ENCODE results near the gene IL1RAPL2.

IL1RAPL2 gene

DNA sequence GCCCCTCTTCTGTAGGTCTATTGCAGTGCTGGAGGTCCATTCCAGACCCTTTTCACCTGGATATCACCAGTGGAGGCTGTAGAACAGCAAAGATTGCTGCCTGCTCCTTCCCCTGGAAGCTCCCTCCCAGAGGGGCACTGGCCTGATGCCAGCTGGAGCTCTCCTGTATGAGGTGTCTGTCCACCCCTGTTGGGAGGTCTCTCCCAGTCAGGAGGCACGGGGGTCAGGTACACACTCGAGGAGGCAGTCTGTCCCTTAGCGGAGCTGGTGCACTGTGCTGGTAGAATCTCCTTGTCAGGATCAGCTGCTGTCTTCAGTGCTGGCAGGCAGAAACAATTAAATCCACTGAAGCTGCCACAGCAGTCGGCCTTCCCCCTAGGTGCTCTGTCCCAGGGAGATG lies 276.6 kb downstream of the IL1RAPL2 start:
- no peak for DNase-seq (ENCODE audit: insufficient read length, low spot score)
- FAIRE-seq = no peak
- TF ChIP-seq, protein P1, sequence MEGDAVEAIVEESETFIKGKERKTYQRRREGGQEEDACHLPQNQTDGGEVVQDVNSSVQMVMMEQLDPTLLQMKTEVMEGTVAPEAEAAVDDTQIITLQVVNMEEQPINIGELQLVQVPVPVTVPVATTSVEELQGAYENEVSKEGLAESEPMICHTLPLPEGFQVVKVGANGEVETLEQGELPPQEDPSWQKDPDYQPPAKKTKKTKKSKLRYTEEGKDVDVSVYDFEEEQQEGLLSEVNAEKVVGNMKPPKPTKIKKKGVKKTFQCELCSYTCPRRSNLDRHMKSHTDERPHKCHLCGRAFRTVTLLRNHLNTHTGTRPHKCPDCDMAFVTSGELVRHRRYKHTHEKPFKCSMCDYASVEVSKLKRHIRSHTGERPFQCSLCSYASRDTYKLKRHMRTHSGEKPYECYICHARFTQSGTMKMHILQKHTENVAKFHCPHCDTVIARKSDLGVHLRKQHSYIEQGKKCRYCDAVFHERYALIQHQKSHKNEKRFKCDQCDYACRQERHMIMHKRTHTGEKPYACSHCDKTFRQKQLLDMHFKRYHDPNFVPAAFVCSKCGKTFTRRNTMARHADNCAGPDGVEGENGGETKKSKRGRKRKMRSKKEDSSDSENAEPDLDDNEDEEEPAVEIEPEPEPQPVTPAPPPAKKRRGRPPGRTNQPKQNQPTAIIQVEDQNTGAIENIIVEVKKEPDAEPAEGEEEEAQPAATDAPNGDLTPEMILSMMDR (IDR thresholded peaks at IDR 0.05; ENCODE audit: insufficient read depth, missing control alignments) = no peak

DNA sequence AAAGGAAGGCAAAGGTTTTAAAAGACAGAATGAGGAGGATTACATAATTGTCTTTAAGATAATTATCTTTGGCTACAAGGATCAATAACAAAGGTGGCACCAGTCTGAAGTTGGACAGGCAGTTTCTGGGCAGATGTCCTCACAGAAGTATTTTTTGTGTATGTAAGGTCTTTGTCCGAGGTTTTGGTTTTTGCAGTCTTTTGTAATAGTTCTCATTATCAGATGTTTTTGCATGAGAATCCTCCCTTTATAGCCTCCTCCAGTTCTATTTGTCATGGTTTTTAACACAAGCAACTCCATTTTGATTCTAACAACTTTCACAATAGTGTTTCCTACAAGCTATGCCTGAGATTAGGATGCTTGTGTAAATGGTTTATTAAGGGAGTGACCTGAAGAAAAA lies 286.2 kb downstream of the IL1RAPL2 start:
- TF ChIP-seq, protein P1 (IDR thresholded peaks at IDR 0.05; ENCODE audit: insufficient read depth, missing control alignments) = no peak
- no peak for DNase-seq (ENCODE audit: insufficient read length, low spot score)
- FAIRE-seq = no peak

DNA sequence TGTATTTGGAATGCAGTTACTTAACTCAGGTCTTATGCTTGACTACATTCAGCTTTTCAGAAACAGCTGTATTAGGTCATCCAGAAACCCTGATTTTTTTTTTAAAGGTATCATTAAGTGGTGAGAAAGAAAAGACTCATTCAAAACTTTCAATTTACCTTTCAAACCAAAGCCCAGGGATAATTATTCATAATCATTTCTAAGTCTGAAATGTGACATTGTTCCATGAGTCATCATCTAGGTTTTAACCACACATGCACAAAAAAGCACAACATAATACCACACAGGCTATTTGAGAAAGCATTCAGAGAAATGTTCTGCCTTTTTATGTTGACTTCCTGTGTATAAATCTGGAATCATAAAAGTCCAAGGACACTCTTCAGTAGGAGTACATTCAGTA lies 288.2 kb downstream of the IL1RAPL2 start:
- FAIRE-seq = no peak

DNA sequence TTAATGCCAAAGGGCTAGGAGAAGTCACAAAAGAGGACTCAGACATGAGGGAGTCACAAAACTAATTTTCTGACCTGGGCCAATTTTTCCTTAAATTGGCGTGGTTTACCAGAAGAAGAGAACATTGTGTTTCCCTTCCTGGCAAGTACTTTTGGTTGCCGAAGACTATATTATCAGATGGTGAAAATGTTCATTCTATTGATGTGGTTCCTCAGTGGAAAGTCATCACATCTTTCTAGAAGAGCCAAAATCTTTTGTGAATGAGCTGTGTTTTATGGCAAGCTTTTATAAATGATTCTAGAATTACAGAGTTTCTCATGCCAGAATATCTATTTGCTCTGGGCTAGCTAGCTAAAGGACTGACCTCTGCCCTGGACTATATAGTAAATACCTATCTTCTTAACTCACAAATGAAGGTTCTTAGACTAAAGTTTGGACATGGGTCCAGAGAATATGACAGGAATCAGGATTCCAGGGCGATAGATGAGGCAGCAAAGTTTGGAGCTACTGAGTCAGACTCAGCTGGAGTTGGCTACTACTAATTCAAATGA lies 288.9 kb downstream of the IL1RAPL2 start:
- no peak for FAIRE-seq

More for the DNA sequence above, 288.2 kb downstream of the IL1RAPL2 start:
- DNase-seq (ENCODE audit: insufficient read length, low spot score) = no peak
- TF ChIP-seq, protein P1 (IDR thresholded peaks at IDR 0.05; ENCODE audit: insufficient read depth, missing control alignments) = no peak

DNA sequence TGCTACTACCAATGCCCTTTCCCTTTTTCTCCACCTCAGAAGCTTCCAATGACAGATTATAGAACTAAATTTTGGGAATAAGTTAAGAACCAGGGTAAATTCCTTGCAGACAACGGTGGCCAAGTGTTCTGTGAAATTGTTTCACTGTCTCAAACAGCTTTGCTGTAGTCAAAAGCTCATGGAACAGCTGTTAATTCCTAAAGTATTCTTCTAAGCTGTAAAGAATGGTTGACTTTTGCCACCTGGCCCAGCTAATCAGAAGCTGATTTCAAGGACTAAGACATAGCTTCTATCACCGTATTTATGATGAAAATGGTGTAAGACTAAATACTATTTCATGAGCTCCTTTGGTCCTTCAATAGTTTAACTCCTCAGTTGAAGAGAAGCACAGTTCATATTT lies 297.5 kb downstream of the IL1RAPL2 start:
- FAIRE-seq = no peak
- TF ChIP-seq, protein P1 (IDR thresholded peaks at IDR 0.05; ENCODE audit: insufficient read depth, missing control alignments) = no peak
- DNase-seq (ENCODE audit: insufficient read length, low spot score) = no peak

More for the DNA sequence above, 288.9 kb downstream of the IL1RAPL2 start:
- DNase-seq (ENCODE audit: insufficient read length, low spot score) = no peak
- TF ChIP-seq, protein P1 (IDR thresholded peaks at IDR 0.05; ENCODE audit: insufficient read depth, missing control alignments) = no peak

DNA sequence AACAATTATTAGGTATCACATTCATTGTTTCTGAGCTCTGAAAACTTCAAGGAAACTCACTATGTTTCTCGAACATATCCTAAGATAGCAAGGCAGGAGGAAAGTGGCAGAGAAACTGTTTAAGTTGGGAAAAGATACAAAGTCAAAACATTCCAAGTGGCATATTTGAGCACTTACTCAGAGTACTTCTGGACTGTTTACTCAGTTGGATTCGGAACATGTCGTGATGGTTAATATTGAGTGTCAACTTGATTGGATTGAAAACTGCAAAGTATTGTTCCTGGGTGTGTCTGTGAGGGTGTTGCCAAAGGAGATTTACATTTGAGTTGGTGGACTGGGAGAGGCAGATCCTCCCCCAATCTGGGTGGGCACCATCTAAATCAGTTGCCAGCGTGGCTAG lies 298.3 kb downstream of the IL1RAPL2 start:
- DNase-seq (ENCODE audit: insufficient read length, low spot score) (no peak), FAIRE-seq (no peak)
- TF ChIP-seq, protein P1 (IDR thresholded peaks at IDR 0.05; ENCODE audit: insufficient read depth, missing control alignments) = no peak

DNA sequence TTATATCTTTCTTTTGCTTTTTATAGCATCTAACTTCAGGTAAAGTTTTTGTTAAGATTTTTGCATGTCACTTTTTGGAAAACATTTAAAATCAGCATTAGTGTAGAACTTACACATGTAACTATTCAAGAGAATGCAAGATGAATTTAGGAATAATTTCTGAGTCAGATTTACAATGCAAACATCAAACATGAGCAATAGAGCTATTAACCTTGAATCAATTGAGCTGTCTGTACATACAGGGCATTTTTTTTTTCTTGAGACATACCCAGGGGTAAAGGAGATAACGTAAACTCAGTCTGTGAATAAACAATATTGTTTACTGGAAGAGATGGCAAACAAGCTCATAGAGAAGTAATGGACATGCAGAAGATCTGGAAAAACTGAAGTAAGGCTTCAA lies 311.5 kb downstream of the IL1RAPL2 start:
- no peak for FAIRE-seq
- TF ChIP-seq, protein P1 (IDR thresholded peaks at IDR 0.05; ENCODE audit: insufficient read depth, missing control alignments) = no peak
- DNase-seq (ENCODE audit: insufficient read length, low spot score) = no peak
